Activated B cell treated with CpG ODN at 0.5 μM for 24 hours (primary cell): ENCODE results near the gene AGBL1. TPM values are rescaled to one million over a fixed set of nuclear protein-coding genes. Genes with fewer than 3 reads are reported as not detected.

Experiments used
- ATAC-seq: fragments of 200-7000 bp; cut with Tn5 transposase; one replicate; pipeline ENCODE4 v1.10.0; 2021; ENCODE audit warnings: low read depth, mild to moderate bottlenecking, moderate library complexity
- CTCF ChIA-PET: fragments of 350-600 bp; sonication (Branson Sonifier 250); formaldehyde crosslinking; loops from one replicate; lab custom pipeline; 2021; ENCODE audit warnings: antibody characterized with exemption; lab: Charles Lee
- POLR2A ChIA-PET: fragments of 350-600 bp; sonication (Branson Sonifier 250); formaldehyde crosslinking; loops from one replicate; lab custom pipeline; 2021; ENCODE audit warnings: antibody characterized with exemption; lab: Charles Lee
- DNase-seq: peaks from one replicate; pipeline ENCODE4 v3.0.0; 2022
- H3K27ac Mint-ChIP-seq: one replicate; pipeline ENCODE4 v1.8.0; 2020; ENCODE audit warnings: mixed read lengths
- H3K27me3 Mint-ChIP-seq: one replicate; pipeline ENCODE4 v1.8.0; 2021; ENCODE audit warnings: mixed read lengths
- H3K36me3 Mint-ChIP-seq: one replicate; pipeline ENCODE4 v1.8.0; 2021; ENCODE audit warnings: low read depth, mixed read lengths
- H3K4me1 Mint-ChIP-seq: one replicate; pipeline ENCODE4 v1.8.0; 2021; ENCODE audit warnings: mixed read lengths
- H3K4me3 Mint-ChIP-seq: one replicate; pipeline ENCODE4 v1.8.0; 2020; ENCODE audit warnings: mild to moderate bottlenecking, mixed read lengths
- H3K9me3 Mint-ChIP-seq: one replicate; pipeline ENCODE4 v1.8.0; 2020; ENCODE audit warnings: mixed read lengths
- CTCF ChIP-seq: fragments of 200-600 bp; IDR thresholded peaks from one replicate; pipeline ENCODE4 v1.8.0; 2022; ENCODE audit warnings: antibody characterized with exemption, mild to moderate bottlenecking
- intact Hi-C: fragments of 100-400 bp; cut with micrococcal nuclease; formaldehyde crosslinking; loops from one replicate; pipeline ENCODE4 v1.15.1; 2024
- total RNA-seq: library from RNA; stranded (reverse); gene quantifications from 2 replicates; pipeline ENCODE4 v1.2.3, GENCODE V29; 2022

AGBL1 gene
- total RNA-seq, 1 donor from 2014 or later: not detected

GRCh38 chr15:86751116-86751515, 671.4 kb downstream of the AGBL1 start:
- Mint-ChIP-seq H3K4me3 (no peak overlapping the region), H3K4me1 (no peaks in the 10 kb centered on the region), H3K27me3 (no peaks in the 10 kb centered on the region), H3K27ac (no peak overlapping the region), H3K36me3 (no peaks in the 10 kb centered on the region), H3K9me3 (no peaks in the 10 kb centered on the region)
- intact Hi-C loops: no loop called here
- ATAC-seq (no peak), DNase-seq (no peak)
- ChIA-PET POLR2A (no interaction called here), CTCF (no interaction called here)
- TF ChIP-seq CTCF: no peak

DNA sequence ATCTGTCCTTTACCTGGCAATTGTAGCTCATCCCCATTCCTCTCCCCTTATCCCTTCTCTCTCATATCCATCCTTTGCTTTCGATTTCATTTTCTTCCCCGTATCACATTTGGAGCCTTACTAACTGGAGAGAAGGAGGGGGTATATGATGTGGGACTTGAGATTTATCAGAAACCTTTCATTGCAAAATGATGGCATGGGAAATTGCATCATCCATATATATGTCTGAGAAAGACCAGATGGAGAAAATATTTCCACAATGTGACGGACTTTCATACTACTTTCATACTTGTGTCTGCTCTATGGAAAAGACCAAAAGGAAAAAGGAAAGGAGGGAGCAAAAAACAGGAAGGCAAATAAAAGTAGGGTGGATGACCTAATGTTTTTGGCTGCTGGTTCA, 675.2 kb downstream of the AGBL1 start:
- Mint-ChIP-seq H3K27ac (no peak overlapping the region), H3K36me3 (no peaks in the 10 kb centered on the region), H3K9me3 (no peaks in the 10 kb centered on the region), H3K4me1 (no peaks in the 10 kb centered on the region), H3K4me3 (no peak overlapping the region), H3K27me3 (no peaks in the 10 kb centered on the region)
- no peak for ATAC-seq
- intact Hi-C loops: no loop called here
- DNase-seq: no peak
- CTCF ChIA-PET: no interaction called here
- no peak for TF ChIP-seq CTCF
- POLR2A ChIA-PET: no interaction called here

GRCh38 chr15:86756688-86757087, 677.0 kb downstream of the AGBL1 start:
- Mint-ChIP-seq H3K9me3 (no peaks in the 10 kb centered on the region), H3K27me3 (no peaks in the 10 kb centered on the region), H3K27ac (no peak overlapping the region), H3K4me1 (no peaks in the 10 kb centered on the region), H3K36me3 (no peaks in the 10 kb centered on the region), H3K4me3 (no peak overlapping the region)
- intact Hi-C loops: no loop called here
- ChIA-PET CTCF (no interaction called here), POLR2A (no interaction called here)
- ATAC-seq: no peak
- no peak for TF ChIP-seq CTCF
- no peak for DNase-seq

GRCh38 chr15:86759800-86760523, 680.3 kb downstream of the AGBL1 start:
- Mint-ChIP-seq H3K27me3 (no peaks in the 10 kb centered on the region), H3K9me3 (no peaks in the 10 kb centered on the region), H3K27ac (no peak overlapping the region), H3K4me1 (no peaks in the 10 kb centered on the region), H3K4me3 (no peak overlapping the region), H3K36me3 (no peaks in the 10 kb centered on the region)
- ChIA-PET CTCF (no interaction called here), POLR2A (no interaction called here)
- TF ChIP-seq CTCF: no peak
- no peak for DNase-seq
- no peak for ATAC-seq
- intact Hi-C loops: no loop called here

GRCh38 chr15:86762874-86763273, 683.2 kb downstream of the AGBL1 start:
- Mint-ChIP-seq H3K27me3 (no peaks in the 10 kb centered on the region), H3K36me3 (no peaks in the 10 kb centered on the region), H3K4me3 (no peak overlapping the region), H3K4me1 (no peaks in the 10 kb centered on the region), H3K27ac (no peak overlapping the region), H3K9me3 (no peaks in the 10 kb centered on the region)
- POLR2A ChIA-PET: no interaction called here
- no peak for TF ChIP-seq CTCF
- CTCF ChIA-PET: no interaction called here
- DNase-seq: no peak
- intact Hi-C loops: no loop called here
- ATAC-seq: no peak
